Smooth muscle cell of the brain vasculature (primary cell): ENCODE results near the gene PANX2.

Experiments
- DNase-seq: peaks from one replicate; pipeline ENCODE4 v3.0.0-alpha.2; 2012; ENCODE audit warnings: low read depth, low spot score

Gene PANX2

GRCh38 chr22:50169774-50170341 lies 673 bp upstream of the PANX2 start:
- DNase-seq = no peak

DNA sequence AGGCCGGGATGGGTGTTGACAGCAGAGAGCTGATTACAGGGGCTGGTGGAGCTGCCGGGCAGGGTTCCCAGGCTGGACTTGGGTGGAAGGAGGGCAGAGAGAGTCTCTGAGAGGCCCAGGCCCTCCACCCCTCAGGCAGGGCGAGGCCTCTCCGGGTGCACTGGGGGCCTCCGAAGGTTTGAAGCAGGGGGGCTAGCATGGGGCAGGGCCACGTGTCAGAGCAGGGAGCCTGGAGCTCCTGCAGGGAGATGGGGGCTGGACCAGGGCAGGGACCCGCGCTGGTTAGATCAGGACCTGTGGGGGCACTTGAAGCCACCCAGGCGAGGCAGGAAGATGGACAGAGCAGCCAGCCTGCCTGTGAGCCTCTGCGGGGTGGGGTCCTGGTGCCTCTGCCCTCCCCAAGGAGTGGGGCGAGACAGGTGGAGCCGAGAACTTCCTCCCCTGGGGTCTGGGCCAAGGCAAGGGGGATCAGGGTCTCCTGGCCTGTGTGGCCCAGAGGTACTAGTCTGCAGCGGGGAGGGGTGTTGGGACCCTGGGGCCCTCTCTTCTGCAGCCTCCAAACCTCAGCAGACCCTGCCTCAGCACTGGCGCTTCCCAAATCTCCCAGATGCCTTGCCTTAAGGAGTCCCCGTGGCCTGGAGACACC lies 911 bp downstream of the PANX2 start:
- no peak for DNase-seq

GRCh38 chr22:50171965-50172421 lies 1.5 kb downstream of the PANX2 start:
- DNase-seq = no peak

DNA sequence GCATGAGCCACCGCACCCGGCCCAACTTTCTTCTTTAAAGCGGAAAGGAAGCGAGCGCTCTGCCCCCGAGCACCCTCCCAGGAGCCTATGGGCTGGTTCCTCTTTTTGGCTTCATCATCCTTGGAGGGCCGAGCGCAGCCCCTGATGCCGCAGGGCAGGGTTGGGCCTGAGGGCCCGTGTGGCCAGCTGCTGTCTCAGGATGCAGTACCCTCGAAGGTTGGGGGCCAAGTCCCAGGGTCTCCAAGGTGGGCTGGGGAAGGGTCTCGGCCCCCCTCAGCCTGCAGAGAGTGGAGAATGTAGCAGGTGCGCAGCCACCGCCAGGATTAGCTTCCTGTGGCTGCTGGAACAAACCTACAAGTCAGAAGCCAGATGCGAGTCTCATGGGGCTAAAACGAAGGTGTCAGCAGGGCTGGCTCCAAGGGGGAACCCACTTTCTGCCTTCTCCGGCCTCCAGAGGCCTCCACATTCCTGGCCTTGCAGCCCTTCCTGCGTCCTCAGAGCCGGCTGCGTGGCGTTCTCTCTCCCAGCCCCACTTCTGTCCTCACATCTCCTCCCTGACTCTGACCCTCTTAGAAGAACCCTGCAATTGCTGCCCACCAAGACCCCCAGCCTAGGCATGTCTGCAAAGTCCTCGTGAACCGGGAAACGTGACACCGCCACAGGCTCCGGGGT lies 2.9 kb downstream of the PANX2 start:
- no peak for DNase-seq

DNA sequence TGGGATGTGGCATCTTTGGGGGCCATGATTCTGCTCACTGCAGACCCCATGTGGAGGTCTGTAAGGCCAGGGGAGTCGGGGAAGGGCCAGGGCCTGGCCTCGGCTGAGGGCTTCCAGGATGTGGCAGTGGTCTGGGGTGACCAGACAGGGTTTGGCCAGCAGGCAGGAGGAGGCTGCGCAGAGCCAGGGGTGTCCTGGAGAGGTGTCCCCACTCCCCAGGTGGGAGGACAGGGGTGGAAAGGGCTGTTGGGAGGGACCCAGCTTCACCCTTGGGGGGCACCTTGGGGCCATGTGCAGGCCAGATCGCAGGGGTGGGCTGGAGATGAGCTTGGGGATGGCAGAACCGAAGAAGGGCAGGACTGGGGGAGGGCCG lies 3.4 kb downstream of the PANX2 start:
- DNase-seq = no peak

- DNase-seq = no peak
Measured at GRCh38 chr22:50174382-50175190, 4.1 kb downstream of the PANX2 start.

DNA sequence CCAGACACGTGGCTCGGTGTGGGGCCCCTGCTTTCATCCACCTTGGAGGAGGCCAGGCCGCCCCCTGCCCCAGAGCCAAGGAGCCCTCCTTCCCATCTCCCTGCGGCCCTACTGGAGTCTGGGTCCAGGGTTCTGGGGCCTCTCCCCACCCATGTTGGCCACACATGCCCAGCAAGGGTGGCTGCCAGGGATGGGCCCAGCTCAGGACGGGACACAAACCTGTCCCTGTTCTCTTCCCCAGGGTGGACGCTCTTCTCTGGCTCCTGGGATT lies 4.6 kb downstream of the PANX2 start:
- DNase-seq = no peak

GRCh38 chr22:50175921-50176849 lies 5.7 kb downstream of the PANX2 start:
- DNase-seq = no peak

- DNase-seq = no peak
Measured at GRCh38 chr22:50176850-50177536, 6.5 kb downstream of the PANX2 start.

DNA sequence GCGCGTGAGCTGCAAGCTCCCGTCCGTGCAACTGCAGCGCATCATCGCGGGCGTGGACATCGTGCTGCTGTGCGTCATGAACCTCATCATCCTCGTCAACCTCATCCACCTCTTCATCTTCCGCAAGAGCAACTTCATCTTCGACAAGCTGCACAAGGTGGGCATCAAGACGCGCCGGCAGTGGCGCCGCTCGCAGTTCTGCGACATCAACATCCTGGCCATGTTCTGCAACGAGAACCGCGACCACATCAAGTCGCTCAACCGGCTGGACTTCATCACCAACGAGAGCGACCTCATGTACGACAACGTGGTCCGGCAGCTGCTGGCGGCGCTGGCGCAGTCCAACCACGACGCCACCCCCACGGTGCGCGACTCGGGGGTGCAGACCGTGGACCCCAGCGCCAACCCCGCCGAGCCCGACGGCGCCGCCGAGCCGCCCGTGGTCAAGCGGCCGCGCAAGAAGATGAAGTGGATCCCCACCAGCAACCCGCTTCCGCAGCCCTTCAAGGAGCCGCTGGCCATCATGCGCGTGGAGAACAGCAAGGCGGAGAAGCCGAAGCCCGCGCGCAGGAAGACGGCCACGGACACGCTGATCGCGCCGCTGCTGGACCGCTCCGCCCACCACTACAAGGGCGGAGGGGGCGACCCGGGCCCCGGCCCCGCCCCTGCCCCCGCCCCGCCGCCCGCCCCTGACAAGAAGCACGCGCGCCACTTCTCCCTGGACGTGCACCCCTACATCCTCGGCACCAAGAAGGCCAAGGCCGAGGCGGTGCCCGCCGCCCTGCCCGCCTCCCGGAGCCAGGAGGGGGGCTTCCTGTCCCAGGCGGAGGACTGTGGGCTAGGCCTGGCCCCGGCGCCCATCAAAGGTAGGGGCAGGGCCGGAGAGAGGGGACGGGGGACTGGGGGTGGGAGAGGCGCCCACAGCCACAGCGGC lies 7.3 kb downstream of the PANX2 start:
- no peak for DNase-seq

GRCh38 chr22:50178471-50178864 lies 7.9 kb downstream of the PANX2 start:
- no peak for DNase-seq

DNA sequence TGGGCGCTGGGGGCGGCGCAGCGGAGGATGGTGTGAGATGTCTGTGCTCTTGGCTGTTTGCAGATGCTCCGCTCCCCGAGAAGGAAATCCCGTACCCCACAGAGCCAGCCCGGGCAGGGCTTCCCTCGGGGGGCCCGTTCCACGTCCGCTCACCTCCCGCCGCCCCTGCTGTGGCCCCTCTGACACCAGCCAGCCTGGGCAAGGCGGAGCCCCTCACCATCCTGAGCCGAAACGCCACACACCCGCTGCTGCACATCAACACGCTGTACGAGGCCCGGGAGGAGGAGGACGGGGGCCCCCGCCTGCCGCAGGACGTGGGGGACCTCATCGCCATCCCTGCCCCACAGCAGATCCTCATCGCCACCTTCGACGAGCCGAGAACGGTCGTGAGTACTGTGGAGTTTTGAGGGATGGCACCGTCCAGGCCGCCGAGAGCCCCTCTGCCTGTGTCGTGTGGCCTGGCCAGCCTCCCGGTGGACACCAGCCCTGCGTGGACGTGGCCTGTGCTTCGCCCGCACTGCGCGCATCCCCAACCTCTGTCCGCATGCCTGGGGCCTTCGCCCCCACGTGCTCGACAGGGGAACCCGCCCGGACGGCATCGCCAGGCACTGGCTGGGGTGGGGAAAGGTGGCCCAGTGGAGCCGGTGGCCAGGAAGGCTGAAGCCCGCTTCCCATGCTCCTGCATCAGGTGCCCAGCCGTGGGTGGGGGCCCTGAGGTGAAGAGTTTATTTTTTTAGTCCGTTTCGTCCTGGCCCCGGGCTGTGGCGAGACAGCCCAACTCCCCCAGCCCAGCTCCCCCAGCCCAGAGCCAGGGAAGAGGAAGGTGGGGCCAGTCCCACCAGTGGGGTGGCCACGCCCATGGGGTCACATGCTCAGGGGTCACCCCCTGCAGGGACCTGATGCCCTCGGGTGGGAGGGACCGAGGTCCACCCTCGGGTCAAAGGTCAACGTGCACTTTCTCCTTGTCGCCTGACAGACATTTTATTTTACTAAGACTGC lies 8.6 kb downstream of the PANX2 start:
- no peak for DNase-seq

DNA sequence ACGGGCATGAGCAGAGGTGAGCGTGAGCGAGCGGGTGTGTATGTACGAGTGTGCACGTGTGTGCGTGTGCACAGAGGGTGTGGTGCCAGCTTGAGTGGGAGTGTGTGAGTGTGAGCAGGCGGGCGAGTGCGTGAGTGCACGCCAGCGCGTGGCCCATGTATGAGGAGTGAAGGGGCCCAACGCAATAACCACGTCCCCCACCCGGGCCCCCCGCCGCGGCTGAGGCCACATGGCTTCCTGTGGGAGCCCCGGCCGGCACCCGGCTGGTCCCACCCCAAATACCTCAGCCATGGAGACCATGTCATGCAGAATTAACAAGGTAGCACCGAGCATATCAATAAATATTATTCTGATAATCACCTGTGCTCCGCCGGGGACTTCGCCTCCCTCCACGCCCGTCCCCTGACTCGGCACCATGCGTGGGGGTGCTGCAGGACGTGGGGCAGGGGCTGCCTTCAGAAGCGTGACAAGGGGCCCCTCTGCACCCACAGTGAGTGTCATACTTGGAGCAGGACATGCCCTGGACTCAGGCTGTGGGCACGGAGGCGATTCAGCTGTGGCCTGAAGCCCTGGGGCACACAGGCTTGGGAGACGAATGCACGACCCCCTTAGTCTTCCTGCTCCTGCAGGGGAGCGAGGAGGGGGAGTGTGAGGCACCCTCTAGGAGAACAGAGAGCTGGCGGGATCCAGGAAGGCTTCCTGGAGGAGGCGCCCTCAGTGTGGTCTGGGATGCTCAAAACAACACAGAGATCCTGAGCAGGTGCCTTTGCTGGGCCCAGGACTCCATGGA lies 9.6 kb downstream of the PANX2 start:
- DNase-seq = no peak

GRCh38 chr22:50180727-50181521 lies 10.4 kb downstream of the PANX2 start:
- no peak for DNase-seq

- no peak for DNase-seq
Measured at GRCh38 chr22:50182176-50183081, 11.9 kb downstream of the PANX2 start.
